Neuronal stem cell (in vitro differentiated cells): ENCODE data around the gene SYNE1.

Experiments used
- DNase-seq: peaks from one replicate; pipeline ENCODE4 v3.0.0-alpha.2; 2013; ENCODE audit warnings: low spot score
- H2AFZ ChIP-seq: one replicate; pipeline ENCODE4 v1.6.1; 2013; ENCODE audit warnings: mild to moderate bottlenecking, low read length, inconsistent platforms
- H2AK5ac ChIP-seq: 2 replicates; pipeline ENCODE4 v1.6.1; 2013; ENCODE audit warnings: low read depth, mild to moderate bottlenecking, inconsistent platforms, low read length, moderate library complexity, mixed read lengths
- H2BK120ac ChIP-seq: 2 replicates; pipeline ENCODE4 v1.6.1; 2013; ENCODE audit warnings: low read depth, mild to moderate bottlenecking, inconsistent platforms, low read length, moderate library complexity, mixed read lengths
- H2BK12ac ChIP-seq: one replicate; pipeline ENCODE4 v1.6.1; 2013; ENCODE audit warnings: low read length, inconsistent platforms
- H2BK15ac ChIP-seq: 2 replicates; pipeline ENCODE4 v1.6.1; 2013; ENCODE audit warnings: mild to moderate bottlenecking, low read length, inconsistent platforms, mixed read lengths
- H2BK5ac ChIP-seq: one replicate; pipeline ENCODE4 v1.6.1; 2013; ENCODE audit warnings: inconsistent platforms, mild to moderate bottlenecking, low read length, moderate library complexity
- H3K14ac ChIP-seq: one replicate; pipeline ENCODE4 v1.6.1; 2013; ENCODE audit warnings: low read length, inconsistent platforms
- H3K18ac ChIP-seq: 2 replicates; pipeline ENCODE4 v1.6.1; 2013; ENCODE audit warnings: low read length, inconsistent platforms
- H3K23ac ChIP-seq: 2 replicates; pipeline ENCODE4 v1.6.1; 2013; ENCODE audit warnings: low read depth, mild to moderate bottlenecking, mixed read lengths, low read length, inconsistent platforms; ENCODE audit not compliant: poor library complexity
- H3K27ac ChIP-seq: replicated peaks from 3 replicates; pipeline ENCODE4 v1.5.1; 2013; ENCODE audit warnings: low read length, inconsistent platforms
- H3K27me3 ChIP-seq, 3 experiments: 2 replicates each; pipeline ENCODE4 v1.6.1; 2013; ENCODE audit warnings: low read length in 3 of 3, mild to moderate bottlenecking in 2 of 3, inconsistent platforms in 1 of 3, low read depth in 1 of 3, mixed read lengths in 1 of 3, moderate library complexity in 1 of 3; ENCODE audit not compliant: control insufficient read depth in 3 of 3, insufficient read depth in 3 of 3
- H3K36me3 ChIP-seq, 2 donors: replicated peaks in 1 of 2; 2 replicates each; pipeline ENCODE4 v1.6.1; 2013; ENCODE audit warnings: low read length in 2 of 2; ENCODE audit not compliant: control insufficient read depth in 2 of 2, insufficient read depth in 2 of 2
- H3K4ac ChIP-seq: 2 replicates; pipeline ENCODE4 v1.6.1; 2013; ENCODE audit warnings: inconsistent platforms, mild to moderate bottlenecking, low read length, moderate library complexity
- H3K4me1 ChIP-seq, 2 donors: 1 replicate in 1 of 2; 2 replicates in 1 of 2; pipeline ENCODE4 v1.6.1; 2013; ENCODE audit warnings: low read length in 2 of 2, low read depth in 1 of 2; ENCODE audit not compliant: control insufficient read depth in 2 of 2, insufficient read depth in 1 of 2
- H3K4me2 ChIP-seq: one replicate; pipeline ENCODE4 v1.6.1; 2013; ENCODE audit warnings: mild to moderate bottlenecking, low read length, inconsistent platforms; ENCODE audit not compliant: insufficient read depth, poor library complexity, severe bottlenecking
- H3K4me3 ChIP-seq, 2 donors: 2 replicates each; pipeline ENCODE4 v1.5.1; 2013; ENCODE audit warnings: low read length in 2 of 2, mild to moderate bottlenecking in 2 of 2, inconsistent platforms in 1 of 2, moderate library complexity in 1 of 2
- H3K79me1 ChIP-seq: one replicate; pipeline ENCODE4 v1.6.1; 2013; ENCODE audit warnings: low read depth, mild to moderate bottlenecking, inconsistent platforms, low read length, moderate library complexity
- H3K9ac ChIP-seq: one replicate; pipeline ENCODE4 v1.6.1; 2013; ENCODE audit warnings: mild to moderate bottlenecking, low read depth, low read length, inconsistent platforms; ENCODE audit not compliant: poor library complexity
- H3K9me3 ChIP-seq, 2 donors: replicated peaks in 1 of 2; 2 replicates each; pipeline versions ENCODE3 to v1.6.1; 2013; ENCODE audit warnings: low read length in 2 of 2, mild to moderate bottlenecking in 2 of 2, inconsistent platforms in 1 of 2, low read depth in 1 of 2, mixed read lengths in 1 of 2, moderate library complexity in 1 of 2; ENCODE audit not compliant: control insufficient read depth in 2 of 2, insufficient read depth in 1 of 2
- H4K8ac ChIP-seq: one replicate; pipeline ENCODE4 v1.6.1; 2013; ENCODE audit warnings: low read depth, mild to moderate bottlenecking, inconsistent platforms, low read length, moderate library complexity
- H4K91ac ChIP-seq: one replicate; pipeline ENCODE4 v1.6.1; 2013; ENCODE audit warnings: low read length, low read depth, mild to moderate bottlenecking, inconsistent platforms; ENCODE audit not compliant: poor library complexity
- WGBS, 2 donors: extraction: QIAGEN DNeasy Blood & Tissue Kit; methylation state at CpG; one replicate each; pipeline ENCODE4 v1.1.7; 2013; ENCODE audit warnings: missing lambda C conversion rate in 2 of 2, mixed read lengths in 1 of 2; ENCODE audit not compliant: insufficient read length in 2 of 2, insufficient replicate concordance in 1 of 2; ENCODE audit errors: extremely low coverage in 2 of 2; 5-methylcytosine and 5-hydroxymethylcytosine counted together

Gene SYNE1

DNA sequence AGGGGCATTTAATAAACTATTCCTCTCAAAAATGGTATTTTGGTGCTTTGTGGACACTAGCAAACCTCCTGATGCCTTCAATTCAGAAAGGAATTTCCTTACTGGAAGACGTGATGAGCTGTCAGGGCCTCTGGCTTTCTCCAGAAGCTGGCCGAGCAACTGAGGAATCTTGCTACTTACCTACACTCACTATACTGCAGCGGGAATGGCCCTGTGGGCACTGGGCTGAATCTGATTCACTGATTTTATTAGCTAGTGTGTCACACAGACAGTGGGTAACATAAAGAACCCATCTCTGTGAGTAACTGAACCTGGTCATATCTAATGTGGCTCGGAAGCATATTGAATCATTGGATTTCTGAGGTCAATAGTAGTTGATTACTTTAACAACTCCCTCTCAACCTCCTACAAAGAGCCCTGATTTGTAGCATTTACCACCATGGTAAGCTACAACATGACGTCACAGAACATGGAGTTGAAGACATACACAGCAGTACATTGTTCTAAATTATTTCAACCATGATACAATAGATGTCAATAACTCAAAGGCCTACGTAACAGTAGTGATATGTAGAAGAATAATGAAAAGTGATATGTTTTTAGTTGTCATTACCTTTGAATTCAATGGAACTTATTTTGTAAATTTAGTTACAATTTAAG, 232.1 kb downstream of the SYNE1 start:
- Histone ChIP-seq H2BK12ac (no peak overlapping the region), H3K18ac (no peak overlapping the region), H3K27ac (no peak overlapping the region), H3K9ac (no peak overlapping the region), H3K4me1 (no peaks in the 10 kb centered on the region), H4K8ac (no peak overlapping the region), H2AK5ac (no peak overlapping the region), H3K36me3 (no peaks in the 10 kb centered on the region), H3K4me3 (no peak overlapping the region), H2BK15ac (no peak overlapping the region), H2BK120ac (no peak overlapping the region), H3K4me2 (no peak overlapping the region), H3K4ac (no peak overlapping the region), H3K27me3 (no peaks in the 10 kb centered on the region), H2AFZ (no peak overlapping the region), H4K91ac (no peak overlapping the region), H3K14ac (no peak overlapping the region), H3K9me3 (no peaks in the 10 kb centered on the region), H2BK5ac (no peak overlapping the region), H3K79me1 (no peaks in the 10 kb centered on the region), H3K23ac (no peak overlapping the region)
- no peak for DNase-seq
- no CpG with 5 or more reads among the region's 6 CpGs for WGBS, 2 donors

DNA sequence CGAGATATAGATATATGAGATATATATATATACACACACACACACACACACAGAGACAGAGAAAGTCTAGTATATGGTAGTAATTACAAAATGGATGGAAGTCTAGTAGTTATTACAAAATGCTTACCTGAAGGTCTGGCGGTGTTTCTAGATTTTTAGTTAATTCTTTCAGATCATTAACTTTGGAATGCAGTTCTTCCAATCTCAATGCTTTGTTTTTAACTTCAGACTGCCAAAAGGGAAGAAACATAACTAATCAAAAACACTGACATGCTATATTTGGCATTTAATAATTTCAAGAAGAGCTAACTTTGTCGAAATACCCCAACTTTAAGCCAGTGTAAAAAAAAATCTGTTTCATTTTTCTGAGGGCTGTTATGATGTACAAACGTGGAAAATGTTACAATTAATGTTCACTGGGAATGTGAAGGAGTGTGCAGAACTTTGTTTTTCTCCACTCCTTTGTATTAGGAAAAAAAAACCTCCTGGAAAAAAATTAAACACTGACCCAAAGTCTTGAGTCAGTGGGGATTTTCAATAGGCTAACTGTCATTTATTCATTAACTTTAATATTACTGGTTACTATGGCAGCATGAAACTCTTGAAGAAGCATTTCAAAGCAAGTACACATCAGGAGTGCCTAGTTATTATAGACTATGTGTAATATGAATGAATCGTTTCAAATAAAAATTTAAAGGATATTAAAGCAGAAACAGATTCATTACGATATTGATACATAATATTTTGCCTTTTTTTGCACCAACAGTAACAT, 232.9 kb downstream of the SYNE1 start:
- Histone ChIP-seq H3K9ac (no peak overlapping the region), H3K23ac (no peak overlapping the region), H2AK5ac (no peak overlapping the region), H3K4me1 (no peaks in the 10 kb centered on the region), H2BK12ac (no peak overlapping the region), H4K91ac (no peak overlapping the region), H3K79me1 (no peaks in the 10 kb centered on the region), H3K36me3 (no peaks in the 10 kb centered on the region), H3K14ac (no peak overlapping the region), H3K4me2 (no peak overlapping the region), H3K27me3 (no peaks in the 10 kb centered on the region), H3K9me3 (no peaks in the 10 kb centered on the region), H2BK120ac (no peak overlapping the region), H2AFZ (no peak overlapping the region), H2BK5ac (no peak overlapping the region), H3K4ac (no peak overlapping the region), H2BK15ac (no peak overlapping the region), H3K27ac (no peak overlapping the region), H3K18ac (no peak overlapping the region), H3K4me3 (no peak overlapping the region), H4K8ac (no peak overlapping the region)
- no peak for DNase-seq
- no CpG with 5 or more reads among the region's 6 CpGs for WGBS, 2 donors

DNA sequence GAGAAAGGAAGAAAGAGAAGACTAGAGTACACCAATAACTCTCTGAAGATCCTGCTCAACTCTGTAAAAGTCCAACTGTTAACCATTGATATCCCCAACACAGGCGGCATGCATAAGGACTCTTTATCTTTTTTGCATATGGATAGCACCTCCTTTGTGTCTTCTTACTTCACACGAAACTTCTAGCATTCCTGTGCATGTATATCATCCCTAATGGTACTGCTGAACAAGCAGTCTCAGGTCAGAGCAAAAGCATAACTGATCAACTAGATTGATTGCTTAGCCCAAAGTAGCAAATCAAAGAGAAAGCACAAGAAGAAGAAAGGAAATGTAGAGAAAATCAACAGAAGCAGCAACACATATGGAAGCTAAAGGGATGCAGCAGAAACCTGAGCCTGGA, 234.4 kb downstream of the SYNE1 start:
- H3K27me3 ChIP-seq, result no peaks in the 10 kb centered on the region
- no peak overlapping the region for H3K9ac ChIP-seq
- H4K91ac ChIP-seq, result no peak overlapping the region
- no CpG with 5 or more reads among the region's 2 CpGs for WGBS, 2 donors
- no peaks in the 10 kb centered on the region for H3K9me3 ChIP-seq
- H3K4ac ChIP-seq, result no peak overlapping the region
- H2BK12ac ChIP-seq, result no peak overlapping the region
- no peaks in the 10 kb centered on the region for H3K36me3 ChIP-seq
- H3K18ac ChIP-seq, result no peak overlapping the region
- no peak overlapping the region for H3K23ac ChIP-seq
- H3K4me3 ChIP-seq, result no peak overlapping the region
- no peak overlapping the region for H2AFZ ChIP-seq
- no peak overlapping the region for H2BK120ac ChIP-seq
- no peak overlapping the region for H2AK5ac ChIP-seq
- no peak overlapping the region for H2BK5ac ChIP-seq
- H3K14ac ChIP-seq, result no peak overlapping the region
- no peaks in the 10 kb centered on the region for H3K4me1 ChIP-seq
- no peaks in the 10 kb centered on the region for H3K79me1 ChIP-seq
- H2BK15ac ChIP-seq, result no peak overlapping the region
- no peak overlapping the region for H3K27ac ChIP-seq
- DNase-seq, result no peak
- no peak overlapping the region for H4K8ac ChIP-seq
- H3K4me2 ChIP-seq, result no peak overlapping the region

DNA sequence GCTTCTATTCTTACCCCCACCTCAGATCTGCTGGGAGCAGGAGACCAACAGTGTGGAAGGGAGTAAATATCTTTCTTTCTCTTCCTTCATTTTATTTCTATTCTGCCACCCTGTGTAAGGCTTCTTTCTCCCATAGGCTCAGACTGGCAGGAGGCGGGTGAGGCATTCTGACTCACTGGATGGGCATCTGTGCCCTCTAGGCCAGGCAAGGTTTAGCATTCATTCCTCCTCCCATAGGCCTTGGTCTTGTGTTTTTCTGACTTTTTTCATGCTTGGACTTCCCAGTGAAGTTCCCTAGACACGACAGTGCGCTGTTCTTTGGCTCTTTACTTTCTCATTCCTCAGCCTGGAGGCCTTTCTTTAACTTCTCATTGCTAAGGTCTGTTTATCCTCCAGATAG, 235.2 kb downstream of the SYNE1 start:
- H3K18ac ChIP-seq, result no peak overlapping the region
- no CpG with 5 or more reads among the region's 3 CpGs for WGBS, 2 donors
- DNase-seq, result no peak
- H3K4ac ChIP-seq, result no peak overlapping the region
- H4K91ac ChIP-seq, result no peak overlapping the region
- H3K9me3 ChIP-seq, result no peaks in the 10 kb centered on the region
- no peak overlapping the region for H2BK120ac ChIP-seq
- H3K36me3 ChIP-seq, result no peaks in the 10 kb centered on the region
- no peak overlapping the region for H2AFZ ChIP-seq
- H2BK15ac ChIP-seq, result no peak overlapping the region
- H3K27ac ChIP-seq, result no peak overlapping the region
- H2BK5ac ChIP-seq, result no peak overlapping the region
- no peak overlapping the region for H3K4me3 ChIP-seq
- no peak overlapping the region for H3K14ac ChIP-seq
- H3K23ac ChIP-seq, result no peak overlapping the region
- no peaks in the 10 kb centered on the region for H3K4me1 ChIP-seq
- H3K9ac ChIP-seq, result no peak overlapping the region
- H3K27me3 ChIP-seq, result peaks cover 0 to under 1% (median 0%) of the 10 kb centered on the region in 3 experiments
- no peak overlapping the region for H2BK12ac ChIP-seq
- H3K79me1 ChIP-seq, result no peaks in the 10 kb centered on the region
- H2AK5ac ChIP-seq, result no peak overlapping the region
- H3K4me2 ChIP-seq, result no peak overlapping the region
- H4K8ac ChIP-seq, result no peak overlapping the region
